HepG2 (cell line): ENCODE results near the gene GPR15LG. TPM values are rescaled to one million over a fixed set of nuclear protein-coding genes. Genes with fewer than 3 reads are reported as not detected.
A peak's percentile ranks its signal among the peaks of the same experiment; 100 is the strongest.

ENCODE experiments used
- ATAC-seq: fragments of 200-7000 bp; cut with Tn5 transposase; 3 replicates; pipeline ENCODE4 v1.9.1; 2020; ENCODE audit warnings: mild to moderate bottlenecking, moderate library complexity
- BruUV-seq: library from RNA; stranded (reverse); fragments of 400-500 nt; replicated peaks from 2 replicates; lab custom pipeline; 2021; lab: Mats Ljungman, UMichigan
- CTCF ChIA-PET: fragments of 300-600 bp; formaldehyde crosslinking; extraction: SDS; loops from one replicate; lab custom pipeline; 2021; ENCODE audit warnings: low total read pairs, inconsistent platforms, low intra/inter-chr PET ratio; lab: Yijun Ruan, JAX
- POLR2A ChIA-PET: fragments of 350-600 bp; sonication (Branson Sonifier 250); formaldehyde crosslinking; loops from one replicate; lab custom pipeline; 2020; ENCODE audit warnings: antibody characterized with exemption, inconsistent platforms; lab: Yijun Ruan, JAX
- DNase-seq: peaks from one replicate; pipeline ENCODE4 v3.0.0-alpha.2; 2015; ENCODE audit warnings: low spot score
- FAIRE-seq: peaks from 3 replicates; lab custom pipeline; 2011; peaks lifted over from hg19 to GRCh38; lab: Jason Lieb, UNC
- H2AFZ ChIP-seq: one replicate; pipeline ENCODE4 v1.6.1; 2011; ENCODE audit warnings: low read length, inconsistent platforms
- H3K27ac ChIP-seq: fragments of 300-600 bp; 3 replicates; pipeline ENCODE4 v1.8.0; 2011; ENCODE audit warnings: mixed run types, mild to moderate bottlenecking, mixed read lengths, low read length, inconsistent platforms; ENCODE audit not compliant: insufficient read depth; ENCODE audit errors: extremely low read length
- H3K27me3 ChIP-seq, 2 experiments: fragments of 200-600 bp in 1 of 2; 2 replicates in 1 of 2; 3 replicates in 1 of 2; pipeline versions ENCODE4 v1.6.0 to v1.8.0; 2011; ENCODE audit warnings: low read length in 2 of 2, mild to moderate bottlenecking in 2 of 2, moderate library complexity in 2 of 2, inconsistent platforms in 1 of 2; ENCODE audit not compliant: insufficient read depth in 2 of 2, control insufficient read depth in 1 of 2
- H3K36me3 ChIP-seq, 2 experiments: fragments of 200-600 bp in 1 of 2; replicated peaks in 1 of 2; 2 replicates in 1 of 2; 3 replicates in 1 of 2; pipeline versions ENCODE4 v1.5.1 to v1.8.0; 2011; ENCODE audit warnings: low read length in 2 of 2, inconsistent platforms in 1 of 2; ENCODE audit not compliant: insufficient read depth in 2 of 2, control insufficient read depth in 1 of 2
- H3K4me1 ChIP-seq: 2 replicates; pipeline ENCODE4 v1.5.1; 2012; ENCODE audit warnings: low read length, inconsistent platforms; ENCODE audit not compliant: insufficient read depth
- H3K4me2 ChIP-seq: 2 replicates; pipeline ENCODE4 v1.6.0; 2011; ENCODE audit warnings: low read depth, low read length, inconsistent platforms
- H3K4me3 ChIP-seq, 3 experiments: fragments of 200-600 bp in 1 of 3; sonication (generic), shearing (Covaris generic) in 1 of 3; replicated peaks in 1 of 3; 2 replicates each; pipeline ENCODE4 v1.5.1; 2011 to 2016; ENCODE audit warnings: low read length in 3 of 3, inconsistent platforms in 2 of 3, low read depth in 2 of 3, mild to moderate bottlenecking in 2 of 3, control low read depth in 1 of 3, mixed read lengths in 1 of 3; ENCODE audit not compliant: insufficient read depth in 1 of 3
- H3K79me2 ChIP-seq: one replicate; pipeline ENCODE4 v1.6.1; 2011; ENCODE audit warnings: low read length, inconsistent platforms; ENCODE audit not compliant: insufficient read depth
- H3K9ac ChIP-seq: 2 replicates; pipeline ENCODE4 v1.6.0; 2011; ENCODE audit warnings: mild to moderate bottlenecking, low read depth, low read length, inconsistent platforms; ENCODE audit not compliant: insufficient read depth
- H3K9me3 ChIP-seq: 2 replicates; pipeline ENCODE4 v1.5.1; 2012; ENCODE audit warnings: mild to moderate bottlenecking, low read length
- H4K20me1 ChIP-seq: 2 replicates; pipeline ENCODE4 v1.6.0; 2011; ENCODE audit warnings: inconsistent platforms, mild to moderate bottlenecking, low read length, moderate library complexity; ENCODE audit not compliant: insufficient read depth
- DPF2 ChIP-seq: sonication (generic); formaldehyde crosslinking; IDR thresholded peaks from 2 replicates; pipeline ENCODE4 v1.4.0; 2020; ENCODE audit warnings: mild to moderate bottlenecking, low read depth, missing genetic modification reagents, borderline replicate concordance
- EHMT2 ChIP-seq: fragments of 200-600 bp; sonication (generic); IDR thresholded peaks from 2 replicates; pipeline ENCODE4 v1.7.0; 2017; ENCODE audit warnings: antibody characterized with exemption, low read depth, low read length, borderline replicate concordance
- MED1 ChIP-seq: sonication (generic); formaldehyde crosslinking; IDR thresholded peaks from 2 replicates; pipeline ENCODE4 v1.4.0; 2020; ENCODE audit warnings: missing genetic modification reagents
- ZKSCAN1 ChIP-seq: fragments of 150-350 bp; IDR thresholded peaks from 2 replicates; pipeline ENCODE4 v1.6.1; 2014; ENCODE audit warnings: low read length
- ZNF577 ChIP-seq: sonication (generic); formaldehyde crosslinking; IDR thresholded peaks from 2 replicates; pipeline ENCODE4 v1.4.0; 2020; ENCODE audit warnings: mild to moderate bottlenecking, low read depth, missing genetic modification reagents, borderline replicate concordance
- ZNF607 ChIP-seq: sonication (generic); formaldehyde crosslinking; IDR thresholded peaks from 2 replicates; pipeline ENCODE4 v1.5.1; 2020; ENCODE audit warnings: missing genetic modification reagents, mild to moderate bottlenecking, borderline replicate concordance
- ZNF790 ChIP-seq: sonication (generic); formaldehyde crosslinking; IDR thresholded peaks from 2 replicates; pipeline ENCODE4 v1.8.0; 2022; ENCODE audit warnings: missing genetic modification reagents, mild to moderate bottlenecking, borderline replicate concordance
- WGBS: methylation state at CpG from one replicate; pipeline ENCODE4 v1.1.6; 2017; ENCODE audit warnings: low lambda C conversion rate; 5-methylcytosine and 5-hydroxymethylcytosine counted together
- in situ Hi-C: cut with HindIII; loops from 2 replicates; pipeline ENCODE4 v1.10.0; 2017; ENCODE audit warnings: low pct_unique_long_range_greater_than_20kb; ENCODE audit not compliant: extremely low pct_ligation_motif_present
- intact Hi-C: fragments of 100-400 bp; cut with micrococcal nuclease; formaldehyde crosslinking; loops from one replicate; pipeline ENCODE4 v1.10.0; 2022; ENCODE audit not compliant: unreplicated experiment
- polyA plus RNA-seq, 8 experiments: library from polyadenylated mRNA; depleted of rRNA in 3 of 8; stranded (reverse) in 7 of 8; unstranded in 1 of 8; fragments of >200 nt; fragmentation: Illumina TruSeq in 4 of 8; extraction: Trizol in 4 of 8; gene quantifications; 2 replicates each; pipeline versions ENCODE4 v1.2.1 to v1.2.3, GENCODE V29; 2011 to 2016; ENCODE audit warnings: low read depth in 4 of 8, missing spikeins in 1 of 8, mixed read lengths in 1 of 8; ENCODE audit not compliant: insufficient read depth in 1 of 8
- total RNA-seq, 5 experiments: library from RNA; depleted of rRNA; stranded (reverse); fragments of >200 nt; fragmentation: Illumina TruSeq; extraction: Trizol; gene quantifications; 2 replicates each; pipeline ENCODE4 v1.2.3, GENCODE V29; 2016; ENCODE audit warnings: low read depth in 1 of 5
- TF ChIP-seq, protein P1 (sequence below): sonication (generic); formaldehyde crosslinking; IDR thresholded peaks from 2 replicates; pipeline ENCODE4 v1.8.1; 2023; ENCODE audit warnings: mild to moderate bottlenecking, missing genetic modification reagents

Gene GPR15LG
- total and polyA plus RNA-seq, 2 of the 13 experiments (the other 11 are each of a cell fraction or from before 2014, with no cell fraction given), result not detected

DNA sequence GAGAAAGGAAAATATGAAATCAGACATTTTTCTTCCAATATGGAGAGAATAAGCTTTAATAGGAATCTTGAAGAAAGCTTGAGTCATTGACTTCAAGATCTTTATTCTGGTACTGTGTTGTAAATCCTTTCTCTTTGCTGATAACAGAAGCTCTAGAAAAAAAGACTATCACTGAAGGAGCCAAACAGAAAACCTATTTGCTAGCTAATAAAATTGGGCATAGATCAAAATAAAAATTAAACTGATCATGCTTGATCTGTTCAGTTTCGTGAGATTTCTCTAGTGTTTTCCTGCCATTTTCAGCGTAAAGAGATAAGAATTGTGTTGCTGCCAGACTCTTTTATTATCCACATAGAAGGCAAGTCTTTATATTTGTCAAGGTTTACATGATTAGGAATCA, 35.8 kb upstream of the GPR15LG start:
- no peak for ATAC-seq
- peaks cover 26% of the 10 kb centered on the region for H3K79me2 ChIP-seq
- no peak overlapping the region for H2AFZ ChIP-seq
- no peak overlapping the region for H3K4me2 ChIP-seq
- TF ChIP-seq EHMT2, result no peak
- TF ChIP-seq, all 625 proteins: peak for 0
- Histone ChIP-seq H4K20me1 (no peaks in the 10 kb centered on the region), H3K36me3 (peaks cover 2 to 5% of the 10 kb centered on the region in 2 experiments; a peak in 3 of 5 replicates), H3K27me3 (no peaks in the 10 kb centered on the region; a peak in 1 of 5 replicates), H3K4me3 (no peak overlapping the region), H3K9me3 (no peaks in the 10 kb centered on the region), H3K4me1 (peaks cover 38% of the 10 kb centered on the region), H3K9ac (no peak overlapping the region), H3K27ac (no peak overlapping the region)
- in situ Hi-C loops, result no loop called here
- FAIRE-seq, result no peak
- WGBS, result 98% methylated on average over 2 of the region's 2 CpGs
- ChIA-PET CTCF (no interaction called here), POLR2A (no interaction called here)
- BruUV-seq, result no TSS peak
- no peak for DNase-seq
- intact Hi-C loops, result loop anchor here (10.0 kb wide), 1 partner anchor 397 kb away; no protein-coding TSS in a partner anchor

DNA sequence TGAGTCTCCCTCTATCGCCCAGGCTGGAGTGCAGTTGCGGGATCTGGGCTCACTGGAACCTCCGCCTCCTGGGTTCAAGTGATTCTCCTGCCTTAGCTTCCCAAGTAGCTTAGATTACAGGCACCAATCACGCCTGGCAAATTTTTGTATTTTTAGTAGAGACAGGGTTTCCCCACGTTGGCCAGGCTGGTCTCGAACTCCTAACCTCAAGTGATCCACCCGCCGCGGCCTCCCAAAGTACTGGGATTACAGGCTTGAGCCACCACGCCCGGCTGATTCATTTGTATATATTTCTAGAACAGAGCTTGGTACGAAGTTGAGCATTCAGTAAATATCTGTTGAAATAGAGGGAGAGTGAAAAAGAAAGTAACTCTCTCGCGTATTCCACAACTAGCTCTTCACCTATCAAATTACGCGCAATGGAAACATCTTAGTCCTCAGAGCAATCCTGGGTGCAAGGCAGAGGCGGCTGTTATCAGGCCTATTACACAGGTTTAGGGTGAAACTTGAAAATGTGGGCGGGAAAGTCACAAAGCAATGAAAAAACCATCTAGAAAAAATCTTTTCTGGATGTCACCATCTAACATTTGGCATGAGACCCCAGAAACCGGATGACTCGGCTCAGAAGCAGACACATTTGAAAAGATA, 35.0 kb upstream of the GPR15LG start:
- Histone ChIP-seq H3K27me3 (no peaks in the 10 kb centered on the region; a peak in 1 of 5 replicates), H3K9me3 (no peaks in the 10 kb centered on the region), H3K9ac (peak overlapping the region; percentile 94), H2AFZ (peak overlapping the region; percentile 99), H3K4me1 (peaks cover 38% of the 10 kb centered on the region), H3K4me3 (peak overlapping the region; percentile 52 to 96 (median 73)), H3K36me3 (peaks cover 2 to 13% of the 10 kb centered on the region in 2 experiments; a peak in 4 of 5 replicates), H3K27ac (peak overlapping the region; percentile 63), H4K20me1 (no peaks in the 10 kb centered on the region), H3K4me2 (peak overlapping the region; percentile 64), H3K79me2 (peaks cover 26% of the 10 kb centered on the region)
- BruUV-seq, result TSS peak; percentile 93
- FAIRE-seq (no peak), DNase-seq (no peak), ATAC-seq (no peak)
- WGBS, result 90% methylated on average over 20 of the region's 20 CpGs
- ChIA-PET CTCF (no interaction called here), POLR2A (interaction anchor here (0.7 to 2.0 kb wide), 6 partner anchors 9 to 402 kb away, joined by 3 to 8 read pairs (median 3); partner anchors contain the start of gene CCSER2)
- intact Hi-C loops, result loop anchor here (10.0 kb wide), 1 partner anchor 396 kb away; no protein-coding TSS in a partner anchor
- 0 out of 2 replicates have a peak, but pooled peaks have one; percentile 5 for TF ChIP-seq ZNF607
- TF ChIP-seq MED1 (CRISPR knock-in tag), result no peak
- TF ChIP-seq ZNF790 (CRISPR knock-in tag), result no peak
- TF ChIP-seq DPF2, result no peak
- no peak for TF ChIP-seq ZKSCAN1
- TF ChIP-seq, protein P1, sequence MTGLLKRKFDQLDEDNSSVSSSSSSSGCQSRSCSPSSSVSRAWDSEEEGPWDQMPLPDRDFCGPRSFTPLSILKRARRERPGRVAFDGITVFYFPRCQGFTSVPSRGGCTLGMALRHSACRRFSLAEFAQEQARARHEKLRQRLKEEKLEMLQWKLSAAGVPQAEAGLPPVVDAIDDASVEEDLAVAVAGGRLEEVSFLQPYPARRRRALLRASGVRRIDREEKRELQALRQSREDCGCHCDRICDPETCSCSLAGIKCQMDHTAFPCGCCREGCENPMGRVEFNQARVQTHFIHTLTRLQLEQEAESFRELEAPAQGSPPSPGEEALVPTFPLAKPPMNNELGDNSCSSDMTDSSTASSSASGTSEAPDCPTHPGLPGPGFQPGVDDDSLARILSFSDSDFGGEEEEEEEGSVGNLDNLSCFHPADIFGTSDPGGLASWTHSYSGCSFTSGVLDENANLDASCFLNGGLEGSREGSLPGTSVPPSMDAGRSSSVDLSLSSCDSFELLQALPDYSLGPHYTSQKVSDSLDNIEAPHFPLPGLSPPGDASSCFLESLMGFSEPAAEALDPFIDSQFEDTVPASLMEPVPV (CRISPR knock-in tag), result 0 out of 2 replicates have a peak, but pooled peaks have one; percentile 1
- TF ChIP-seq ZNF577 (CRISPR knock-in tag), result no peak
- in situ Hi-C loops, result no loop called here
